Renal cortical epithelial cell (primary cell): ENCODE results near the gene PLEKHA5. TPM values are rescaled to one million over a fixed set of nuclear protein-coding genes. Genes with fewer than 3 reads are reported as not detected.
"Not testable (repeated sequence)": the region's sequence is repeated elsewhere in the genome, so short reads cannot be mapped to it uniquely, and the experiment has no call there.

Experiments
- DNase-seq: peaks from one replicate; pipeline ENCODE4 v3.0.0-alpha.2; 2011; ENCODE audit warnings: low read depth
- total RNA-seq: library from RNA; depleted of rRNA; stranded (reverse); fragments of >200 nt; gene quantifications from 2 replicates; pipeline ENCODE4 v1.2.3, GENCODE V29; 2014

Gene PLEKHA5
- total RNA-seq, 1 donor from 2014 or later = 117 TPM

DNA sequence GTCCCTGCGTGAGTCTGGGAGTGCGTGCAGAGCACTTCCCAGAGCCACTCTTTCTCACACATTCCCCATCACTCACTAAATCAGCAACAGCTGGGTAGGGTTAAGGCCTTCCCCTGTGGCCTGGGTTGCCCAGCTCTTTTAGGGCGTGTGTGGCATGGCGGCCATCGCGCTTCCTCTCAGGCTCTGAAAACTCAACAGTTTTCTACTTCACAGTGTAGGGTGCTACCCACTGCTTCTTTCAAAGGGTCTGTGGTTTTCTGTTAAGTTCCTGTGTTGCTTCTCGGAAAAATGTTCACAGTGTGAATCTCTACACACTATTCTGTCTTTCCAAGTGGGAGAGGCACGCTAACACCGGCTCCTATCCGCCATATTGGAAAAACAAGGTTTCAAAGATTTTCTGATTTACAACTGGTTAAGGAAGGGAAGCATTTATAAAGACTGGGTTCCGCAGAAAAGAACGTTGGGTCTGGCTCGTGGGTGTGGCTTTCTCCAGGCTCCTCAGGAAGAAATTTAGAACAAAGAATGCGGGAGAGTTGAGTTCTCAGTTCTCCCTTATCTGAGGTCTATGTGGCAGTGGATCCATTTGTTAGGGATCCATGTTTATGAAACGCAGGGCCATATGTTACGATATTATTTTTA lies 274.8 kb downstream of the PLEKHA5 start:
- DNase-seq = no peak

DNA sequence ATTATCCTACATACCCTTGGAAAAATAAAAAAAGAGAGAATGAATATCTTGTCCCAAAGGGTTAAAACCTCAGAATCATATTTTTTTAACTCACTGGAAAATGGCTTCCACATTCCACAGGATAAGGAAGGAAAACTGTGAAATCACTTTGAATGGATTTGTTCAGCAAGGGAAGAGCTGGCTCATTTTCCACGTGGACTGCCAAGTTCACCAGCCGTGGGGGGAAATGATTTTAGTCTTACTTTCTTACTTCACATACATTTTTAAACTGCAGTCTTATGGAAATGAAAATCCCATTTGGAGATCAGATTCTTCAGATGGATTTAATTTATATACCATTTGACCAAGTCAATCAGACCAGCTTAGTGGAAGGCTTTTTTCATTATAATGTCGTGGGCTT lies 279.8 kb downstream of the PLEKHA5 start:
- DNase-seq = no peak

DNA sequence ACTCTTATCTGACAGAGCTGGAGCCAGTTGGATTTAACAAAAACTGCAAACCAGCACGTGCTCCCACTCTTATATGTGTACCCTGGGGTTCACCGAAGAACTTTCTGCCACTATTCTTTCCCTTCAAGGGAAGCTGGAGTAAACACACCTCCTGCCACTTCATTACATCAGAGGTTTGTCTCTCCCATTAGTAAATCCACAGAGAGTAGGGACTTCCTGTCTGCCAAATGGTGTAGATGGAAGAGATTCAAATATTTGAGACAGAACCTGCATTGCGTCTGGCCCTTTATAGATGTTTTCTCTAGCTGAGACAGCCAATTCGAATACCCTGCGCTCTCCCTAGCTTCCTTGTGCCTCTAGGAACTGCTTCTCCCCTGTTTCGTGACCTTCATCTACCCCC lies 280.7 kb downstream of the PLEKHA5 start:
- no peak for DNase-seq

DNA sequence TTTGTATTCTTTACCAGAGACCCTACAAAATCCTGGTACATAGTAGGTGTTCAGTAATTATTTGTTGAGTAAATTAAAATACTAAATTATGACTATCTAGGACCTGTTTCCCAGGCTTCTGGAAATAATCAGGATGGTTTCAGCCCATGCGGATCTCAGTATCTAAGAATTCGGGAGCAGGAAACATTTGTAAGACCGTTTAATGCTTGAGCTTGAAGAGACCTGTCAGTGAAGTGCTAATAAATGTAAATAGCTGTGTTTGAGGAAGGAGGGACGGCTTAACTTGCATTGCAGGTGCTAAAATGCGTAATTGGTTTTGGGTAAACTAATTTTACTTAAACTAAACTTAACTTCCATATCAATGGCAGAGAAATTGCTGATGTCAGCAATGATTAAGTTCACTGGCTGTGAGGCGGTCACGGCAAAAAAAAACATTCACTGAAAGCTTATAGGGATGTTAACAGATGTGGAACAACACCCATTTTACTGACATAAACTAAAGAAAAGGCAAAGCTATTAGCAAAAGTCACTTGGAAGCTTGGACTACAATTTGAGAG lies 281.2 kb downstream of the PLEKHA5 start:
- no peak for DNase-seq

DNA sequence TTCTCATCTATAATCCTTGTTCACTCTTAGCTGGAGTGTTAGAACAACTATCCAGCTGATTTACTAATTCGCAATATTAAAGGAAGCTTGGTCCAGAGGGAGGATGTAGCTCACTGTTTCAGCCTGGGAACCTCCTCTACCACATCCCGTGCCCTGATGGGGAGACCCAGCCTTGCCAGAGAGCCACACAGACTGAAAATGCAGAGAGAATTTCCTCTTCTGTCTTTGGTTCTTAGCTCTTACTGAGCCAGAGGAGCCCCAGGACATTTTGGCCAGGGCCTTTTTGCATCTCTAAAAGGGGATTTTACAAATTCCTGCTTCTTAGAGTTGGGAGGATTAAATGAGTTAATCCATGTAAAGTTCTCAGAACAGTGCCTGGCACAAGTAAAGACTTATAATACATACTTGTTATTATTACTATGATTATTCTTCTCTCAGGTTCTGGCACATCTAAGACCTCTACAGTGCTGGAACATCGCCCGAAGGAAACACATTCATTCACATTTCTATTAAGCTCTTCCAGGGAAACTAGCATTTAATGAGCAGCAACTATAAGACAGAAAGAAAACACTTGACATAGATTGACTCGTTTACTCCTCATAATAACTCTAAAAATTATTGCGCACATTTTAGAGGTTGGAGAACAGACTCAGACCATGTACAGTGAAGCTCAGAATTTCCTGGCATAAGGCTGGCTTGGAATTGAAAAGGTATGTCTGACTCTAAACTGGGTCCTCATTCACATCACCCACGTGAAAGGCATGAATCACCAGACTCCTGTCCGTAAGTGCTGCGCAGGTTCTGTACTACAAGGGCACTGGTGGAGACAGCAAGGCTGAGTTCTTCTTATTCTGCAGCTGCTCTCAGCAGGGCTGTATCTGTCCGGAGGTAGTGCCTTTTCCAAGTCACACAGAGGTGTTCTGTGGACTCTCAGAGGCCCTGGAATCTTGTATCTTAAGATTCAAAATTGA lies 282.0 kb downstream of the PLEKHA5 start:
- DNase-seq = no peak

DNA sequence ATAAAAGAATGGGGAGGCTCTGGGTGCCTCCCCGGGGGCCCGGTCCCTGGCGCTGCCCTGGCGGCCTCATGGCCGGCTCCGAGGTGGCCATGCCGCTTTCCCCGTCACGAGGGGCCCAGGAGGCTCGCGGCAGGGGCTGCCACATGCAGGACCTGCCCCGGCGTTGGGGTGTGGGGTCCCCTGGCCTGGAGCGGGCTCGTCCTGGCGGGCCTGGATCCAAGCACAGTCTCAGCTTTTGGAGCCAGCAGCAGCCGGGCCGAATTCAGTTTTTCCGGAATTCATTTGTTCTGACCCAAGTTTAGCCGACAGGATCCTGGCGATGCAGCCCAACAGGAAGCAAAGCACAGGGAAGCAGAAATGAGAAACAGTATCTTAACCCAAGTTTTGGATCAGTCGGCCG lies 283.3 kb downstream of the PLEKHA5 start:
- no peak for DNase-seq

DNA sequence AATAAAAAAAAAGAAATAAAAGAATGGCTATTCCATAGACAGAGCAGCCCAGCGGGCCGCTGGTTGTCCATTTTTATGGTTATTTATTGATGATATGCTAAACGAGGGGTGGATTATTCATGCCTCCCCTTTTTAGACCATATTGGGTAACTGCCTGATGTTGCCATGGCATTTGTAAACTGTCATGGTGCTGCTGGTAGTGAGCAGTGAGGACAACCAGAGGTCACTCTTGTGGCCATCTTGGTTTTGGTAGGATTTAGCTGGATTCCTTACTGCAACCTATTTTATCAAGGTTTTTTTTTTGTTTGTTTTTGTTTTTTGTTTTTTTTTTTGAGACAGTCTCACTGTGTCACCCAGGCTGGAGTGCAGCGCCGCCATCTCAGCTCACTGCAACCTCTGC lies 284.0 kb downstream of the PLEKHA5 start:
- DNase-seq = not testable (repeated sequence)

DNA sequence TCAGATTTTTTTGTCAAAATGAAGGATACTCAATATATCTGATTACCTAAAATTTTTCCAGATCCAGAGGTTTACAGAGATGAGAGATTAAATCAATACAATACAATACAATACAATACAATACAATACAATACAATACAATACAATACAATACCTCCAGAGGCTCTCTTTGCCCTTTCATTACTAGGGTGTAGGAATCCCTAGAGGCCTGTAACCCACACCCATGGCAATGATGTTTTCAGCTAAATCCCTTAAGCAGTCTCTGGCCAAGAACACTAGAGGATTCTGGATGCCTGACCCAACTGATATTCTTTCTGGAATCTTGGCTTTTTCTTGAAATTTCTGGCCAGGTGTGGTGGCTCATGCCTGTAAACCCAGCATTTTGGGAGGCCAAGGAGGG lies 286.0 kb downstream of the PLEKHA5 start:
- no peak for DNase-seq

DNA sequence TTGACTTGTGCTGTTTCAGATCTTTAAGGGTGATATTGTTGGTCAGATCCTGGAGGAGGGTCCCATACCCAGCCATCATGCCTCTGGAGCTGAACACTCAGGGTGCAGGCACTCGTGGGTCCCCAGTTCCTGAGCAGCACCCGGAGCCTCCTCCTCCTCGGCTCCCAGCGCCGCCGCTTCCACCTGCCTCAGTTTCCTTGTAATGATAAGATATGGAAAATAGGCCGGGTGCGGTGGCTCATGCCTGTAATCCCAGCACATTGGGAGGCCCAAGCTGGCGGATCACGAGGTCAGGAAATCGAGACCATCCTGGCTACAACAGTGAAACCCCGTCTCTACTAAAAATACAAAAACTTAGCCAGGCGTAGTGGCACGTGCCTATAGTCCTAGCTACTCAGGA lies 289.6 kb downstream of the PLEKHA5 start:
- DNase-seq = no peak

DNA sequence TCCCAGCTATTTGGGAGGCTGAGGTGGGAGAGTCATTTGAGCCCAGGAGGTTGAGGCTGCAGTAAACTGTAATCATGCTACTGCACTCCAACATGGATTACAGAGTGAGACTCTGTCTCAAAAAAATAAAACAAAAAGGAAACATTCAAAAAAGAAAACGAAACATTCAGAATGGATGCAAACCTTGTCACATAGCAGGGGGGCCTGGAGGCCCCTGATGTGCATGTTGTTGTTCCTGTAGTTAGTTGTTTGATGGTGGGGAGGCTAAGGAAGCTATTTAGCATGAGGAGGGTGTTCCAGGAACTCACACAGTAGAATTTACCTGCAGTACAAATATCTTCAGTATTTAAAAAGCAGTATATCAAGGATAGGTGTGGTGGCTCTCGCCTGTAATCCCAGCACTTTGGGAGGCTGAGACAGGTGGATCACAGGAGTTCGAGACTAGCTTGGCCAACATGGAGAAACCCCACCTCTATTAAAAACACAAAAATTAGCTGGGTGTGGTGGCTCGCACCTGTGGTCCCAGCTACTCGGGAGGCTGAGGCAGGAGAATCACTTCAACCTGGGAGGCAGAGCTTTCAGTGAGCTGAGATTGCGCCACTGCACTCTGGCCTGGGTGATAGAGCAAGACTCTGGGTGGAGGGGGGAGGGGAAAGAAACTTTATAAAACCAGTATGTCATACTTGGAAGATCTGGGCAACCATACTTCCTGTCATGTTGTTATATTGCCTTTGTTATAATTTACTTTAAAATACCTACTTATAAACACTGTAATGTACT lies 292.2 kb downstream of the PLEKHA5 start:
- no peak for DNase-seq

DNA sequence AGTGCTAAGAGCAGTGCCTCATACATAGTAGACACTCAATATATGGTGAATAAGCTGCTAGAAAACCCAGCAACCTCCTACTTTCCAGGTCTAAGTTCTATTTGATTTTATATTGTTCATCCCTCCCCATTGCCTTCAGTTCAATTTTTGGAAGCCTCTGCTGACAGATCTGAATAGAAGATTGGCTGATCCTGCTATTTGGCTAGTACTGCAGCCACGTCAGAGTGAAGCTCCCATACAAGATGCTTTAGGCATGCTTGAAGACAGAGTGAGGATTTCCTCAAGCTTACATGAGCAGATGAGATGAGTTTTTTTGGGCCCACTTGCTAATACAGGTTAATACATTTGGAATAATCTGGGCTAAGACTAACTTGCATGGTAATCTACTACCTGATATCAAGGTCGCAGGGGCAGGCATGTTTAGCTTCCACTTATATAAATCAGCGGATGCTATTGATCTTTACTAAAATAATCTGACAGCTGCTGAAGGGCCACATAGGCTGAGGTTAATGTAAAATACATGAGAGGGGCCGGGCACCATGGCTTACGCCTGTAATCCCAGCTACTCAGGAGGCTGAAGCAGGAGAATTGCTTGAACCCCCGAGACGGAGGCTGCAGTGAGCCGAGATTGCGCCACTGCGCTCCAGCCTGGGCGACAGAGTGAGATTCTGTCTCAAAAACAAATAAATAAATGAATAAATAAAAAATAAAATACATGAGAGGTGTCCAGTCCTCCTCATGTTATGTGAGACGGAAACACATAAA lies 293.8 kb downstream of the PLEKHA5 start:
- DNase-seq = no peak
